ENCODE data around the gene DDX19B.

DNA sequence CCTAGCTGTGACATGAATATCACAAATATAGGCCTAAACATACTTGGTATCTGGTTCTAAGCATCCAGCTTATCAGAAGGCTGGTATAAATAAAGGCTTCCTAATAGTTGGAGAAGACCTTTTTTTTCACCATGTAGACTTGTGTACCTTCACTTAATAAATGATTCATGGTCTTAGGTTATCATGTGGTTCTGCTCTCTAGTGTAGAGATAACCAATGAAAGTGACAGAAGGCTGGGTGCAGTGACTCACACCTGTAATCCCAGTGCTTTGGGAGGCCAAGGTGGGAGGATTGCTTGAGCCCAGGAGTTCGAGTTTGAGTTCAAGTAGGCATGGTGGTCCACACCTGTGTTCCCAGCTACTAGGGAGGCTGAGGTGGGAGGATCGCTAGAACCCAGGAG lies 50.8 kb downstream of the DDX19B start:
- TF ChIP-seq YY1 (IDR thresholded peaks at IDR 0.05; ENCODE audit: insufficient read depth, insufficient read length): no peak
- TF ChIP-seq SUZ12 (IDR thresholded peaks at IDR 0.05; ENCODE audit: extremely low read depth, insufficient read depth, insufficient read length): no peak
- no peak for TF ChIP-seq ZNF274 (IDR thresholded peaks at IDR 0.05; ENCODE audit: low read depth, low read length)
